ENCODE data around the gene WDFY3. TPM values are rescaled to one million over a fixed set of nuclear protein-coding genes. Genes with fewer than 3 reads are reported as not detected.

Gene WDFY3
- total and polyA plus RNA-seq, 8 donors = 3.2 to 163 (median 28.4) TPM

- intact Hi-C loops (cut with DNase I; ENCODE audit: low total_unique reads) = no loop called here
- no peaks in the 10 kb centered on the region for H3K27me3 ChIP-seq
- no peak overlapping the region for H3K4me3 ChIP-seq
- WGBS, 5 donors = 42 to 50% (median 46%) methylated on average over 4 of the region's 4 CpGs
- no peaks in the 10 kb centered on the region for H3K9me3 ChIP-seq
- no peak for TF ChIP-seq EP300 (IDR thresholded peaks at IDR 0.05)
- no peak for TF ChIP-seq POLR2AphosphoS5 (IDR thresholded peaks at IDR 0.05)
- TF ChIP-seq POLR2A (IDR thresholded peaks at IDR 0.05) = no peak
- no peak for TF ChIP-seq CTCF (IDR thresholded peaks at IDR 0.05)
- DNase-seq = no peak
- H3K36me3 ChIP-seq = no peaks in the 10 kb centered on the region
- no peak overlapping the region for H3K27ac ChIP-seq
- peaks cover 9 to 76% (median 38%) of the 10 kb centered on the region in 4 donors for H3K4me1 ChIP-seq
Observed at GRCh38 chr4:84957514-84958420, 8.7 kb downstream of the WDFY3 start.

- Histone ChIP-seq H3K36me3 (no peaks in the 10 kb centered on the region), H3K4me1 (peaks cover 15 to 82% (median 43%) of the 10 kb centered on the region in 4 donors), H3K27ac (peak overlapping the region in 1 of 5 donors; percentile 40), H3K4me3 (no peak overlapping the region), H3K27me3 (no peaks in the 10 kb centered on the region), H3K9me3 (no peaks in the 10 kb centered on the region)
- intact Hi-C loops (cut with DNase I; ENCODE audit: low total_unique reads) = no loop called here
- 85 to 90% (median 86%) methylated on average over 3 of the region's 3 CpGs for WGBS, 5 donors
- no peak for DNase-seq
- TF ChIP-seq POLR2A (IDR thresholded peaks at IDR 0.05) (no peak), POLR2AphosphoS5 (IDR thresholded peaks at IDR 0.05) (no peak), EP300 (IDR thresholded peaks at IDR 0.05) (no peak), CTCF (IDR thresholded peaks at IDR 0.05) (no peak)
Observed at GRCh38 chr4:84956014-84956413, 10.5 kb downstream of the WDFY3 start.

- H3K9me3 ChIP-seq = no peaks in the 10 kb centered on the region
- TF ChIP-seq POLR2A (IDR thresholded peaks at IDR 0.05) = no peak
- no peak for TF ChIP-seq POLR2AphosphoS5 (IDR thresholded peaks at IDR 0.05)
- TF ChIP-seq EP300 (IDR thresholded peaks at IDR 0.05) = no peak
- no peak for TF ChIP-seq CTCF (IDR thresholded peaks at IDR 0.05)
- H3K27me3 ChIP-seq = no peaks in the 10 kb centered on the region
- H3K4me3 ChIP-seq = no peak overlapping the region
- peaks cover 15 to 87% (median 47%) of the 10 kb centered on the region in 4 donors for H3K4me1 ChIP-seq
- 76 to 88% (median 84%) methylated on average over 6 of the region's 6 CpGs for WGBS, 5 donors
- DNase-seq = no peak
- intact Hi-C loops (cut with DNase I; ENCODE audit: low total_unique reads) = no loop called here
- no peaks in the 10 kb centered on the region for H3K36me3 ChIP-seq
- H3K27ac ChIP-seq = no peak overlapping the region
Observed at GRCh38 chr4:84954982-84955567, 11.4 kb downstream of the WDFY3 start.

- H3K4me3 ChIP-seq = no peak overlapping the region
- TF ChIP-seq CTCF (IDR thresholded peaks at IDR 0.05) (no peak), POLR2A (IDR thresholded peaks at IDR 0.05) (no peak)
- no peaks in the 10 kb centered on the region for H3K27me3 ChIP-seq
- no peaks in the 10 kb centered on the region for H3K36me3 ChIP-seq
- peaks cover 17 to 88% (median 49%) of the 10 kb centered on the region in 4 donors for H3K4me1 ChIP-seq
- WGBS, 5 donors = 89 to 94% (median 92%) methylated on average over 1 of the region's 1 CpG
- H3K27ac ChIP-seq = no peak overlapping the region
- H3K9me3 ChIP-seq = no peaks in the 10 kb centered on the region
- intact Hi-C loops (cut with DNase I; ENCODE audit: low total_unique reads) = no loop called here
- no peak for DNase-seq
Observed at GRCh38 chr4:84952776-84953175, 13.7 kb downstream of the WDFY3 start.

Data from stomach (tissue), 9 donors.